Vagina (tissue), 2 donors: ENCODE results near the gene SLC2A1.

Experiments used
- POLR2A ChIP-seq, 2 donors: fragments of 450-650 bp; IDR thresholded peaks; one replicate each; pipeline ENCODE4 v1.6.1; 2017; ENCODE audit warnings: antibody characterized with exemption in 2 of 2, mild to moderate bottlenecking in 2 of 2, moderate library complexity in 2 of 2
- POLR2AphosphoS5 ChIP-seq, 2 donors: sonication (generic); formaldehyde crosslinking; IDR thresholded peaks; one replicate each; pipeline ENCODE4 v1.9.0; 2017; ENCODE audit warnings: antibody characterized with exemption in 2 of 2, mild to moderate bottlenecking in 2 of 2, low read depth in 1 of 2; ENCODE audit not compliant: insufficient read depth in 1 of 2
- TF ChIP-seq, protein P1 (sequence below), 3 experiments: fragments of 450-650 bp in 2 of 3; fragments of 200-600 bp in 1 of 3; sonication (generic) in 1 of 3; IDR thresholded peaks; one replicate each; pipeline ENCODE4 v1.5.1; 2017 to 2019; ENCODE audit warnings: antibody characterized with exemption in 3 of 3, mild to moderate bottlenecking in 2 of 3, moderate library complexity in 2 of 3

DNA sequence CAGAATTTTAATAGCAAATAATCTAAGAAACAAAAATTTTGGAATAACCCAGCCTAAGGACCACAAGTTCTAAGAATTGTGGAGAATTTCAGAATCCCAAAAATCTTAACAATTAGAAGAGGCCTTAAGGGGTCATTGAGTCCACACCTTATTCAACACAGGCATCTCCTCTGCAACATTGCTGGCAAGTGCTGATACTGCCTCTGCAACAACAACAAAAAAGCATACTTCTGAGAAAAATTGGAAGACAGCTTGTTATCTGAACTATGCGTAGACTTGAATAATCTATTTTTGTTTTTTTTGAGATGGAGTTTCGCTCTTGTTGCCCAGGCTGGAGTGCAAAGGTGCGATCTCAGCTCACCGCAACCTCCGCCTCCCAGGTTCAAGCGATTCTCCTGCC lies 24.0 kb upstream of the SLC2A1 start:
- TF ChIP-seq, protein P1, sequence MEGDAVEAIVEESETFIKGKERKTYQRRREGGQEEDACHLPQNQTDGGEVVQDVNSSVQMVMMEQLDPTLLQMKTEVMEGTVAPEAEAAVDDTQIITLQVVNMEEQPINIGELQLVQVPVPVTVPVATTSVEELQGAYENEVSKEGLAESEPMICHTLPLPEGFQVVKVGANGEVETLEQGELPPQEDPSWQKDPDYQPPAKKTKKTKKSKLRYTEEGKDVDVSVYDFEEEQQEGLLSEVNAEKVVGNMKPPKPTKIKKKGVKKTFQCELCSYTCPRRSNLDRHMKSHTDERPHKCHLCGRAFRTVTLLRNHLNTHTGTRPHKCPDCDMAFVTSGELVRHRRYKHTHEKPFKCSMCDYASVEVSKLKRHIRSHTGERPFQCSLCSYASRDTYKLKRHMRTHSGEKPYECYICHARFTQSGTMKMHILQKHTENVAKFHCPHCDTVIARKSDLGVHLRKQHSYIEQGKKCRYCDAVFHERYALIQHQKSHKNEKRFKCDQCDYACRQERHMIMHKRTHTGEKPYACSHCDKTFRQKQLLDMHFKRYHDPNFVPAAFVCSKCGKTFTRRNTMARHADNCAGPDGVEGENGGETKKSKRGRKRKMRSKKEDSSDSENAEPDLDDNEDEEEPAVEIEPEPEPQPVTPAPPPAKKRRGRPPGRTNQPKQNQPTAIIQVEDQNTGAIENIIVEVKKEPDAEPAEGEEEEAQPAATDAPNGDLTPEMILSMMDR (IDR thresholded peaks at IDR 0.05): no peak
- no peak for TF ChIP-seq POLR2A (IDR thresholded peaks at IDR 0.05)
- TF ChIP-seq POLR2AphosphoS5 (IDR thresholded peaks at IDR 0.05; ENCODE audit: insufficient read depth in 1 of 2, low read depth in 1 of 2): no peak
